ENCODE results near the gene FABP1.

DNA sequence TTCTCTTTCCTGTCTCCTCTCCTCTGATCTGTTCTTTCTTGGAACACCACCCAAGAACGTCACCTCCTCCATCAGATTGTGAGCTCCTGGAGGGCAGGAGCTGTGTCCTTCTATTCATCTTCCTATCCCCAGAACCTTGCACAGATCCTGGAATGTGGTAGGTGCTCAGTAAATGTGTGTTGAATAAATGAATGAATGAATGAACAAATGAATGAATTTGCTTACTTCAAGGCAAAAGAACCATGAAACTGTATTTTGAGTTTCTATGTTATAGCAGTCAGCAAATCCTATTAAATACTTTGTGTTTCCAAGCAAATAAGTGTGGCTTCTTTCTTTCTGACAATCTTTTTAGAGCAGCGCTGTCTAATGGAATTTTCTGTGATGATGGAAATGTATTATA is 14.8 kb downstream of the FABP1 start:
- TF ChIP-seq, protein P1, sequence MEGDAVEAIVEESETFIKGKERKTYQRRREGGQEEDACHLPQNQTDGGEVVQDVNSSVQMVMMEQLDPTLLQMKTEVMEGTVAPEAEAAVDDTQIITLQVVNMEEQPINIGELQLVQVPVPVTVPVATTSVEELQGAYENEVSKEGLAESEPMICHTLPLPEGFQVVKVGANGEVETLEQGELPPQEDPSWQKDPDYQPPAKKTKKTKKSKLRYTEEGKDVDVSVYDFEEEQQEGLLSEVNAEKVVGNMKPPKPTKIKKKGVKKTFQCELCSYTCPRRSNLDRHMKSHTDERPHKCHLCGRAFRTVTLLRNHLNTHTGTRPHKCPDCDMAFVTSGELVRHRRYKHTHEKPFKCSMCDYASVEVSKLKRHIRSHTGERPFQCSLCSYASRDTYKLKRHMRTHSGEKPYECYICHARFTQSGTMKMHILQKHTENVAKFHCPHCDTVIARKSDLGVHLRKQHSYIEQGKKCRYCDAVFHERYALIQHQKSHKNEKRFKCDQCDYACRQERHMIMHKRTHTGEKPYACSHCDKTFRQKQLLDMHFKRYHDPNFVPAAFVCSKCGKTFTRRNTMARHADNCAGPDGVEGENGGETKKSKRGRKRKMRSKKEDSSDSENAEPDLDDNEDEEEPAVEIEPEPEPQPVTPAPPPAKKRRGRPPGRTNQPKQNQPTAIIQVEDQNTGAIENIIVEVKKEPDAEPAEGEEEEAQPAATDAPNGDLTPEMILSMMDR (IDR thresholded peaks at IDR 0.05): no peak
- TF ChIP-seq EZH2 (IDR thresholded peaks at IDR 0.05; ENCODE audit: borderline replicate concordance, insufficient read depth, low read depth, low read length, poor library complexity, severe bottlenecking): no peak
